ENCODE data around the gene BEND5. TPM values are rescaled to one million over a fixed set of nuclear protein-coding genes. Genes with fewer than 3 reads are reported as not detected.
A peak's percentile ranks its signal among the peaks of the same experiment; 100 is the strongest.

The BEND5 gene
- total and polyA plus RNA-seq, 10 of the 15 experiments (the other 5 are each of a cell fraction or from before 2014, with no cell fraction given): 0.26 TPM; not detected in 9

- TF ChIP-seq CTCF (IDR thresholded peaks at IDR 0.05 in 2 of 3, conservative IDR thresholded peaks at IDR 0.05 in 1 of 3; ENCODE audit: control insufficient read depth in 2 of 3, extremely low read depth in 1 of 3, insufficient read depth in 1 of 3, low read depth in 3 of 3, low read length in 3 of 3) (peak; percentile 81 to 89 (median 87)), NFYB (IDR thresholded peaks at IDR 0.05; ENCODE audit: insufficient read depth, low read depth, low read length) (no peak), KDM1A (IDR thresholded peaks at IDR 0.05; ENCODE audit: borderline replicate concordance) (no peak), NBN (IDR thresholded peaks at IDR 0.05) (no peak)
Measured at GRCh38 chr1:48697066-48697707, 79.5 kb downstream of the BEND5 start (continued).

- no peak overlapping the region for H3K4me2 ChIP-seq (ENCODE audit: control insufficient read depth, insufficient read depth)
- no peaks in the 10 kb centered on the region for H3K36me3 ChIP-seq (ENCODE audit: control insufficient read depth in 2 of 2, insufficient read depth in 2 of 2, low read length in 1 of 2)
- 33% methylated on average over 2 of the region's 2 CpGs for WGBS (ENCODE audit: insufficient coverage, insufficient replicate concordance, low lambda C conversion rate, missing lambda C conversion rate)
- H3K9me3 ChIP-seq (replicated peaks; ENCODE audit: control insufficient read depth, insufficient read depth, low read length): no peaks in the 10 kb centered on the region
- intact Hi-C loops (cut with micrococcal nuclease; ENCODE audit: unreplicated experiment) (no loop called here), in situ Hi-C loops (cut with MboI) (no loop called here)
- ChIA-PET POLR2A (interaction anchor here (1.5 kb wide), 1 partner anchor 12 kb away, joined by 3 read pairs; no protein-coding TSS in a partner anchor), RAD21 (ENCODE audit: unreplicated experiment) (interaction anchor here (1.6 kb wide), 1 partner anchor 122 kb away, joined by 4 read pairs; no protein-coding TSS in a partner anchor), SMC1A (ENCODE audit: uncharacterized antibody, unreplicated experiment) (interaction anchor here (1.0 kb wide), 1 partner anchor 122 kb away, joined by 3 read pairs; no protein-coding TSS in a partner anchor), CTCF (interaction anchor here (0.9 to 5.6 kb wide), 7 partner anchors 9 to 130 kb away, joined by 4 to 65 read pairs (median 8); no protein-coding TSS in a partner anchor)
- ATAC-seq (no peak), DNase-seq (ENCODE audit: low read depth, low spot score) (no peak), FAIRE-seq (no peak)
- no TSS peak for BruUV-seq (replicated peaks)
- H3K4me3 ChIP-seq: no peak overlapping the region
- no peaks in the 10 kb centered on the region for H3K79me2 ChIP-seq (ENCODE audit: control insufficient read depth, insufficient read depth, low read length)
- H3K4me1 ChIP-seq (ENCODE audit: control insufficient read depth, insufficient read depth, low read length): no peaks in the 10 kb centered on the region
- H4K20me1 ChIP-seq (ENCODE audit: control insufficient read depth, insufficient read depth): no peaks in the 10 kb centered on the region; the same call in 1 of the 2 replicates
- no peaks in the 10 kb centered on the region for H3K27me3 ChIP-seq (replicated peaks in 1 of 2; ENCODE audit: control insufficient read depth in 2 of 2, insufficient read depth in 2 of 2, low read length in 1 of 2)
- no peak overlapping the region for H2AFZ ChIP-seq (ENCODE audit: control insufficient read depth, low read depth, low read length)
- no peak overlapping the region for H3K9ac ChIP-seq (ENCODE audit: control insufficient read depth, insufficient read depth, low read length)
- H3K27ac ChIP-seq (ENCODE audit: control insufficient read depth, insufficient read depth): no peak overlapping the region
- TF ChIP-seq POLR2AphosphoS5 (IDR thresholded peaks at IDR 0.05; ENCODE audit: low read length) (no peak), FOXK2 (IDR thresholded peaks at IDR 0.05) (no peak), NRF1 (conservative IDR thresholded peaks at IDR 0.05; ENCODE audit: low read depth, low read length) (no peak), ZNF384 (IDR thresholded peaks at IDR 0.05; ENCODE audit: borderline replicate concordance, low read depth, low read length) (no peak), HCFC1 (IDR thresholded peaks at IDR 0.05; ENCODE audit: low read length) (no peak), TCF7 (IDR thresholded peaks at IDR 0.05; ENCODE audit: borderline replicate concordance) (no peak), NBN (IDR thresholded peaks at IDR 0.05) (no peak), BHLHE40 (IDR thresholded peaks at IDR 0.05; ENCODE audit: borderline replicate concordance in 1 of 2, low read depth in 2 of 2, low read length in 1 of 2) (no peak), SIX5 (IDR thresholded peaks at IDR 0.05; ENCODE audit: low read depth, low read length, severe bottlenecking) (no peak), RAD21 (IDR thresholded peaks at IDR 0.05; ENCODE audit: insufficient read depth, low read depth, low read length) (no peak), MTA2 (IDR thresholded peaks at IDR 0.05; ENCODE audit: low read depth) (no peak), CUX1 (IDR thresholded peaks at IDR 0.05; ENCODE audit: insufficient replicate concordance, low read depth, low read length) (no peak), POU2F2 (IDR thresholded peaks at IDR 0.05; ENCODE audit: borderline replicate concordance, low read depth, low read length) (no peak)
Measured at GRCh38 chr1:48695161-48695560, 81.5 kb downstream of the BEND5 start.

Data from GM12878 (cell line).